Measurements from ENCODE around the gene SRRM4.

The SRRM4 gene, protein sequence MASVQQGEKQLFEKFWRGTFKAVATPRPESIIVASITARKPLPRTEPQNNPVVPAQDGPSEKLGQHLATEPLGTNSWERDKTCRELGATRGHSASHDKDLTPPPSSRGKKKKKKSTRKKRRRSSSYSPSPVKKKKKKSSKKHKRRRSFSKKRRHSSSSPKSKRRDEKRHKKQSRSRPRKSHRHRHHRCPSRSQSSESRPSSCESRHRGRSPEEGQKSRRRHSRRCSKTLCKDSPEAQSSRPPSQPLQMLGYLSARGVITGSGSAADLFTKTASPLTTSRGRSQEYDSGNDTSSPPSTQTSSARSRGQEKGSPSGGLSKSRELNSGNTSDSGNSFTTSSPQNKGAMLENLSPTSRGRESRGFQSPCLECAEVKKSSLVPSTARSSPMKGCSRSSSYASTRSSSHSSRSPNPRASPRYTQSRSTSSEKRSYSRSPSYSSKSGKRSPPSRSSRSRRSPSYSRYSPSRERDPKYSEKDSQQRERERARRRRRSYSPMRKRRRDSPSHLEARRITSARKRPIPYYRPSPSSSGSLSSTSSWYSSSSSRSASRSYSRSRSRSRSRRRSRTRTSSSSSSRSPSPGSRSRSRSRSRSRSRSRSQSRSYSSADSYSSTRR

DNA sequence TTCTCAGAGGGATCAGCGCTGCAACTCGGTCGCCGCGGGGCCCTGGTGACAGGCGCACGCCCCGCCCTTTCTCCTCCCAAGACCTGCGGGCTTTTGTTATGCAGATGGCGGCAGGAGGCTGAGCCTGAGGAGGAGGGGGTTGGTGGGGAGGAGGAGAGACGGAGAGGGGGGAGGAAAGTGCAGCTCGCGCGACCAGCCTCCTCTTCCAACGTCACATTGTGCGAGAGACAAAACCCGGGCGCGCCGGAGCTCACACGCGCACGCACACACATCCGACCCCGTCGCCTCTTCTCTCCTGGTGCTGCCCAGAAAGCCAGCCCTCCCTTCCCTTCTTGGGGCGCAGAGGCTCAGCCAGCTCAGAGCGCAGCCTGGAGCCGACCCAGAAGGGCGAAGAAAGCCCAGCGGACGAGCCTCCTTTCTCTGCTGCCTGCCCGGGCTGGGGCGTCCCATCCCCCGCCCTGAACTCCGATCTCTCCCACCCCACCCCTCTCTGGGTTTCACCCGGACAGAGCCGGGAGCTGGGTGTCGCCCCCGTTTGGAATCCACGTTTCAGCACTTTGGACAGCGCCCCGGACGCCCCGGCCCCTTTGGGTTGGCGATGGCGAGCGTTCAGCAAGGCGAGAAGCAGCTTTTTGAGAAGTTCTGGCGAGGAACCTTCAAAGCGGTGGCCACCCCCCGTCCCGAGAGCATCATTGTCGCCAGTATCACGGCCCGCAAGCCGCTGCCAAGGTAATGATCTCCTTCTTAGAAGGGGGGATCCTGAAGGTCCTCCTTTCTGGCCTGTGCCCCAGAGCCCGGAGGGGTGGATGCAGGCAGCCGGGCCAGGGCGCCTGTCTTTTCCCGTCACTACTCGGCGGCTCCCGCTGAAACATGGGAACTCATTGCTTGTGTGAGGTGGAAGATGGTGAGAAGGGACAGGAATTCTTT is at the start of gene SRRM4:
Gene SRRM4 (plus strand): TSS at position 257 of the 927 bp plus-strand sequence. CDS start 342 bp downstream, at position 599.
- Histone ChIP-seq H3K27me3 (ENCODE audit: control insufficient read depth in 2 of 2, insufficient read depth in 2 of 2, low read length in 2 of 2) (peaks cover 3 to 10% of the 10 kb centered on the region in 2 donors), H3K27ac (ENCODE audit: low read depth in 2 of 2, low read length in 2 of 2) (no peak within 1 kb of the TSS), H3K9ac (ENCODE audit: low read depth in 1 of 2, low read length in 2 of 2) (no peak within 1 kb of the TSS), H3K4me1 (ENCODE audit: control insufficient read depth in 2 of 2, insufficient read depth in 2 of 2, low read length in 2 of 2) (no peaks in the 10 kb centered on the region), H3K9me3 (ENCODE audit: control insufficient read depth in 2 of 2, low read length in 2 of 2) (no peaks in the 10 kb centered on the region), H3K4me3 (ENCODE audit: low read length in 2 of 2) (no peak within 1 kb of the TSS), H3K36me3 (ENCODE audit: control insufficient read depth in 2 of 2, insufficient read depth in 2 of 2, low read length in 2 of 2) (no peaks in the 10 kb centered on the region)

DNA sequence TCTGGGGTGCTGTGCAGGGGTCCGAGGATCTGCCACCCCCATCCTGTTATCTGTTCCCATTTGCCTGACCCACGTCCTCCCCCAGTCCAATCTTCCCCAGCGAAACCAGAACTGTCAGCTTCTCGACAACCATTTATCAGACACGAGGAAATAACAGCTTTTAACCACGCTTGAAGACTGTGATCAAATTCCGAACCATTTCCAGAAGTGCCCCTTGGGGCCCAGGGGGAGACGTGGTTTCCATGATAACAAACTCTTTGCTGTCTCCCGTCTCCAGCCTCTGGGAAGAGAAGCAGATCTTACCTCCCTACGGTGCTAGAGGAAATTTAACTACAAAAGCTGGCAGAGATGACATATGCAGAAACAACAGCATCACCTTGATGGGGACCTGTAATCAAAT is 35.1 kb upstream of the SRRM4 start:
- H3K36me3 ChIP-seq (ENCODE audit: control insufficient read depth in 2 of 2, insufficient read depth in 2 of 2, low read length in 2 of 2), result no peaks in the 10 kb centered on the region
- H3K9ac ChIP-seq (ENCODE audit: low read depth in 1 of 2, low read length in 2 of 2), result no peak overlapping the region
- H3K9me3 ChIP-seq (ENCODE audit: control insufficient read depth in 2 of 2, low read length in 2 of 2), result no peaks in the 10 kb centered on the region
- H3K27me3 ChIP-seq (ENCODE audit: control insufficient read depth in 2 of 2, insufficient read depth in 2 of 2, low read length in 2 of 2), result no peaks in the 10 kb centered on the region
- no peak overlapping the region for H3K27ac ChIP-seq (ENCODE audit: low read depth in 2 of 2, low read length in 2 of 2)
- H3K4me1 ChIP-seq (ENCODE audit: control insufficient read depth in 2 of 2, insufficient read depth in 2 of 2, low read length in 2 of 2), result no peaks in the 10 kb centered on the region
- no peak overlapping the region for H3K4me3 ChIP-seq (ENCODE audit: low read length in 2 of 2)

DNA sequence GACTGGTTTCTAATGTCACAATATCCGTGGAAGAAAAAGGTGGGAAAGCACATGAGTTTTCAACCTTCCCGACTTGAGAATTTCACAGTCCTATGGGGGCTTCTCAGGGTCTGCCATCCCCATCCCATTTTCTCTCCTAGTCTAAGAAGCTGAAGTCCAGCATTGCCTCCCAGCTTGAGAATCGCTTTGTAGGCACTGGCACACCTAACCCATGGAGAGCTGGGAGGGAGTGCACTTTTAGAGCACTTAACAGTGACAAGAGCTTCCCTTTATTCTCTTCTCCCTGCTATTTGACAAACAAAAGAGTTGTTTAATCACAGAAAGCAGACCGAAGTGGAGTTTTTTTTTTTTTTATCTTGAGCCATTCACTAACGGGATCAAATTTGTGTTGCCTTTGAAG is 22.8 kb upstream of the SRRM4 start:
- Histone ChIP-seq H3K9me3 (ENCODE audit: control insufficient read depth in 2 of 2, low read length in 2 of 2) (no peaks in the 10 kb centered on the region), H3K36me3 (ENCODE audit: control insufficient read depth in 2 of 2, insufficient read depth in 2 of 2, low read length in 2 of 2) (no peaks in the 10 kb centered on the region), H3K4me1 (ENCODE audit: control insufficient read depth in 2 of 2, insufficient read depth in 2 of 2, low read length in 2 of 2) (no peaks in the 10 kb centered on the region), H3K27me3 (ENCODE audit: control insufficient read depth in 2 of 2, insufficient read depth in 2 of 2, low read length in 2 of 2) (no peaks in the 10 kb centered on the region), H3K4me3 (ENCODE audit: low read length in 2 of 2) (no peak overlapping the region), H3K27ac (ENCODE audit: low read depth in 2 of 2, low read length in 2 of 2) (no peak overlapping the region), H3K9ac (ENCODE audit: low read depth in 1 of 2, low read length in 2 of 2) (no peak overlapping the region)

DNA sequence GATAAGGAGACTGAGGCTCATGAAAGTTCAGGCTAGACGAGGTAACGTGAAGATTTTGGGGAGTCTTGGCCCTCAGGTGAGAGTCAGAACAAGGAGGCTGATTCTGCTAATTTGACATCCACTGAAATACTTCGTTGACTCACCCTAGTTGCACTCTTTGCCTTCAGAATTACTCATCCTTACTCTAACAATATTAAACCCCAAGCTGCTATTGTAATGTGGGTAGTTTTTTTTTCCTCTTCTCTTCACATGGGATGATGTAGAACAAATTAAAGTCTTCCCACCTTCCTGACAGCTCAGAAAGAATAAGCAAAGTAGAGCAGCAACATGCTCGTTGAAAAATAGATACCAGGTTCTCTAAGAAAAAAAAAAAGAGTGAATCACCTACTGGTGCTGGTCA is 22.0 kb upstream of the SRRM4 start:
- Histone ChIP-seq H3K4me3 (ENCODE audit: low read length in 2 of 2) (no peak overlapping the region), H3K4me1 (ENCODE audit: control insufficient read depth in 2 of 2, insufficient read depth in 2 of 2, low read length in 2 of 2) (no peaks in the 10 kb centered on the region)

DNA sequence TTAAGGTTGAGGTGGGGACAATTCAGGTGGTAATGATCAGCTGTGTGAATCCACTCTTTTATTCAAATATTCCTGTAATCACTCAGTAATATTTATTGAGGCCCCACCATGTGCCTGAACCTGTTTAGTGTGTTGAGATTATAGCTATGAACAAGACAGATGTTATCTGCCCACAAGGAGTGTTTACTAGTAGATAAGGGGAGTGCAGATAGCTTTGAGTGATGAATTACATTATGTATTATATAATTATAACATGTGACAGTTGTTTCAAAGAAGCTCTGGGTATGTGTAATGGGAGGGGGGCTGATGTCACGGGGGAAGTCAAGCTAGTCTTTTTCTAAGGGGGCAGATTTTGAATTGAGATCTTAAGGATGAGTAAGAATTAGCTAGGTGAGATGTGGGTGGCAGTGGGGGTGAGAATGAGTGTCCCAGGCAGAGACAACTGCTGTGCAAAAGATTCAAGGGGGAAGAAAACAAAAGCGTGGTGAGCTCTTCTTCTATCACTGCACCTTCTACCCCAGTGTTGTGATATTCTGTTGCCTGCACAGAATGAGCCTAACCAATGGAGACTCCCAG is 21.3 kb upstream of the SRRM4 start:
- no peak overlapping the region for H3K4me3 ChIP-seq (ENCODE audit: low read length in 2 of 2)
- H3K4me1 ChIP-seq (ENCODE audit: control insufficient read depth in 2 of 2, insufficient read depth in 2 of 2, low read length in 2 of 2), result no peaks in the 10 kb centered on the region
- no peak overlapping the region for H3K27ac ChIP-seq (ENCODE audit: low read depth in 2 of 2, low read length in 2 of 2)
- no peaks in the 10 kb centered on the region for H3K27me3 ChIP-seq (ENCODE audit: control insufficient read depth in 2 of 2, insufficient read depth in 2 of 2, low read length in 2 of 2)
- H3K9me3 ChIP-seq (ENCODE audit: control insufficient read depth in 2 of 2, low read length in 2 of 2), result no peaks in the 10 kb centered on the region
- no peak overlapping the region for H3K9ac ChIP-seq (ENCODE audit: low read depth in 1 of 2, low read length in 2 of 2)
- H3K36me3 ChIP-seq (ENCODE audit: control insufficient read depth in 2 of 2, insufficient read depth in 2 of 2, low read length in 2 of 2), result no peaks in the 10 kb centered on the region

More for the DNA sequence above, 22.0 kb upstream of the SRRM4 start:
- no peak overlapping the region for H3K27ac ChIP-seq (ENCODE audit: low read depth in 2 of 2, low read length in 2 of 2)
- H3K9ac ChIP-seq (ENCODE audit: low read depth in 1 of 2, low read length in 2 of 2), result no peak overlapping the region
- H3K9me3 ChIP-seq (ENCODE audit: control insufficient read depth in 2 of 2, low read length in 2 of 2), result no peaks in the 10 kb centered on the region
- H3K27me3 ChIP-seq (ENCODE audit: control insufficient read depth in 2 of 2, insufficient read depth in 2 of 2, low read length in 2 of 2), result no peaks in the 10 kb centered on the region
- no peaks in the 10 kb centered on the region for H3K36me3 ChIP-seq (ENCODE audit: control insufficient read depth in 2 of 2, insufficient read depth in 2 of 2, low read length in 2 of 2)

DNA sequence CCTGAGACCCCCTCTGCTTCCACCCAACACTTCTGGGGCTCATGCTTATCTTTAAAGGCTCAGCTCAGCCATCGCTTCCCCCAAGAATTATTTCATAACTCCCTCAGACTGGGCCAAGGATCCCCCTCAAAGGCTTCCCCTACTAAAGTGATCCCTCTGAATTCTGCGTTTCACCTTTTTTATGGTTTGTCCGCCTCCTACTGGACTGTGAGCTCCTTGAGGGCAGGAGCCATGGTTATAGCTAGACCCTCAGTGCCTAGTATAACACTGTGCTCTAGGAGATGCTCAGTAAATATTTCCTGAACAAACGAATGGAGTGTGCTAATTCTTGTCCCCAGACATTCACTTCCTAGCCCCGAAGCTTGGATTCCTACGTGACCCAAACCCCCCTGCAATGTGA is 20.5 kb upstream of the SRRM4 start:
- no peak overlapping the region for H3K27ac ChIP-seq (ENCODE audit: low read depth in 2 of 2, low read length in 2 of 2)
- no peaks in the 10 kb centered on the region for H3K27me3 ChIP-seq (ENCODE audit: control insufficient read depth in 2 of 2, insufficient read depth in 2 of 2, low read length in 2 of 2)
- no peaks in the 10 kb centered on the region for H3K4me1 ChIP-seq (ENCODE audit: control insufficient read depth in 2 of 2, insufficient read depth in 2 of 2, low read length in 2 of 2)
- H3K36me3 ChIP-seq (ENCODE audit: control insufficient read depth in 2 of 2, insufficient read depth in 2 of 2, low read length in 2 of 2), result no peaks in the 10 kb centered on the region
- H3K9ac ChIP-seq (ENCODE audit: low read depth in 1 of 2, low read length in 2 of 2), result no peak overlapping the region
- no peak overlapping the region for H3K4me3 ChIP-seq (ENCODE audit: low read length in 2 of 2)
- no peaks in the 10 kb centered on the region for H3K9me3 ChIP-seq (ENCODE audit: control insufficient read depth in 2 of 2, low read length in 2 of 2)

DNA sequence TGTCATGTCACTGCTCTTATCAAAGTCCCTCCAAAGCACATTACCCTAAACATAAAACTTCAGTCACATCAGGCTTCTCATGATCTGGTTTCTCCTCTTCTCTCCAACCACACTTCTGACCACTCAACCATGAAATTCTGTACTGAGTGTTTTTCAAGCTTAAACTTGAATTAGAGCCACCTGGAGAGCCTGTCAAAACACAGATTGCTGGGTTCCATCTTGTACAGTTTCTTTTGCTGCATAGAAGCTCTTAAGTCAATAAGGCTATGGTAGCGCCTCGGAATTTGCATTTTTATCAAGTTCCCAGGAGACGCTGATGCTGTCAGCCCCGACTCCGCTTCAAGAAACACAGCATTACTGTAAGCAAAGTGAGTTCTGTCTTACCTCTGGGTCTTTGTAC is 16.4 kb upstream of the SRRM4 start:
- Histone ChIP-seq H3K4me1 (ENCODE audit: control insufficient read depth in 2 of 2, insufficient read depth in 2 of 2, low read length in 2 of 2) (no peaks in the 10 kb centered on the region), H3K4me3 (ENCODE audit: low read length in 2 of 2) (no peak overlapping the region), H3K9me3 (ENCODE audit: control insufficient read depth in 2 of 2, low read length in 2 of 2) (no peaks in the 10 kb centered on the region), H3K36me3 (ENCODE audit: control insufficient read depth in 2 of 2, insufficient read depth in 2 of 2, low read length in 2 of 2) (no peaks in the 10 kb centered on the region), H3K27me3 (ENCODE audit: control insufficient read depth in 2 of 2, insufficient read depth in 2 of 2, low read length in 2 of 2) (no peaks in the 10 kb centered on the region), H3K27ac (ENCODE audit: low read depth in 2 of 2, low read length in 2 of 2) (no peak overlapping the region), H3K9ac (ENCODE audit: low read depth in 1 of 2, low read length in 2 of 2) (no peak overlapping the region)

DNA sequence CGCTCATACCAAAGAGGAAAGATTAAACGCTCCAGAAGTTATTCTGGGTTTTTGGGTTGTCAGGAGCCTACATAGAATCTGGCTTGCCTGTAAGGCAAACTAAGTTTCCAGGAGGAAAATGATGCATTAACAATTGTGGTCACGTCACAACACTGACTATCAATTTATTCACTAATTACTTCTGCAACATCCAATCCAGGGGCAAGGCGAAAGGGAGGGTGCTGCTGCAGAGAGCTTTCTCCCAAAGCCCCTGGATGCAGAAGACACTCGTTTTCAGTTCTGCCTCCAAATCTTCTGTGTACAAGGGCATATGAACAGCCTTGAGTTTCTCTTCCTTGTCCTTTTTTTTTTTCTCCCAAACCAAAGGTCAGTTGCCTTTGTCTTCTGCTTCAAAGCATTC is 10.5 kb upstream of the SRRM4 start:
- Histone ChIP-seq H3K27me3 (ENCODE audit: control insufficient read depth in 2 of 2, insufficient read depth in 2 of 2, low read length in 2 of 2) (no peaks in the 10 kb centered on the region), H3K9me3 (ENCODE audit: control insufficient read depth in 2 of 2, low read length in 2 of 2) (no peaks in the 10 kb centered on the region), H3K4me3 (ENCODE audit: low read length in 2 of 2) (no peak overlapping the region), H3K36me3 (ENCODE audit: control insufficient read depth in 2 of 2, insufficient read depth in 2 of 2, low read length in 2 of 2) (no peaks in the 10 kb centered on the region), H3K9ac (ENCODE audit: low read depth in 1 of 2, low read length in 2 of 2) (no peak overlapping the region), H3K27ac (ENCODE audit: low read depth in 2 of 2, low read length in 2 of 2) (no peak overlapping the region), H3K4me1 (ENCODE audit: control insufficient read depth in 2 of 2, insufficient read depth in 2 of 2, low read length in 2 of 2) (no peaks in the 10 kb centered on the region)

DNA sequence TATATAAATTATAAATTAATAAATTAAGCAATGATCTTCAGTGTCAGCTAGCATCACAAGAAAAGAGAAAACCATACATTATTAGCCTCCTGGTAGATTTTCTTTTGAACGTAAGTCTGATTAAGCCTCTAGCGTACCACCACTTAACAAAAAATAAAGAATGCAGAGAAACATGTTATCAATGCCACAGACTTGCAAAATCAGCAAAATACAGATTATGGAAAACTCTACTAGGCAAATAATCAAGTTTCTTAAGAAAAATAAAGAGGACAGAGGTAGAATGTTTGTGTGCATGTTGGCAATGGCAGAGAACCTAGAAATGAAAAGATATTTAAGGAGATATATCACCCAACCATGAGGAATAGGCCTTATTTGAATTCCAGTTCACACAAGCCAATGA is 8.4 kb upstream of the SRRM4 start:
- H3K9me3 ChIP-seq (ENCODE audit: control insufficient read depth in 2 of 2, low read length in 2 of 2), result no peaks in the 10 kb centered on the region
- H3K27me3 ChIP-seq (ENCODE audit: control insufficient read depth in 2 of 2, insufficient read depth in 2 of 2, low read length in 2 of 2), result no peaks in the 10 kb centered on the region
- no peak overlapping the region for H3K4me3 ChIP-seq (ENCODE audit: low read length in 2 of 2)
- no peak overlapping the region for H3K27ac ChIP-seq (ENCODE audit: low read depth in 2 of 2, low read length in 2 of 2)
- no peaks in the 10 kb centered on the region for H3K4me1 ChIP-seq (ENCODE audit: control insufficient read depth in 2 of 2, insufficient read depth in 2 of 2, low read length in 2 of 2)
- H3K36me3 ChIP-seq (ENCODE audit: control insufficient read depth in 2 of 2, insufficient read depth in 2 of 2, low read length in 2 of 2), result no peaks in the 10 kb centered on the region
- no peak overlapping the region for H3K9ac ChIP-seq (ENCODE audit: low read depth in 1 of 2, low read length in 2 of 2)
